Colonic mucosa (tissue), 4 donors: Measurements from ENCODE around the gene H19. TPM values are rescaled to one million over a fixed set of nuclear protein-coding genes. Genes with fewer than 3 reads are reported as not detected.

ENCODE experiments used
- DNase-seq: peaks from one replicate; pipeline ENCODE4 v3.0.0-alpha.2; 2020
- H3K27ac ChIP-seq: fragments of 200-600 bp; one replicate; pipeline ENCODE4 v1.8.0; 2021
- H3K27me3 ChIP-seq: fragments of 200-600 bp; one replicate; pipeline ENCODE4 v1.8.0; 2021
- H3K36me3 ChIP-seq: fragments of 200-600 bp; one replicate; pipeline ENCODE4 v1.8.0; 2021
- H3K4me1 ChIP-seq: fragments of 200-600 bp; one replicate; pipeline ENCODE4 v1.8.0; 2021; ENCODE audit warnings: mild to moderate bottlenecking
- H3K4me3 ChIP-seq: fragments of 200-600 bp; one replicate; pipeline ENCODE4 v1.8.0; 2021
- H3K9ac ChIP-seq, 2 donors: one replicate each; pipeline ENCODE4 v1.7.0; 2013; ENCODE audit warnings: control low read depth in 2 of 2, low read depth in 2 of 2, low read length in 2 of 2
- H3K9me3 ChIP-seq: fragments of 200-600 bp; one replicate; pipeline ENCODE4 v1.8.0; 2021
- intact Hi-C: fragments of 100-400 bp; cut with DNase I; formaldehyde crosslinking; loops from one replicate; pipeline ENCODE4 v1.14.1; 2022
- total RNA-seq, 2 donors: library from RNA; stranded (reverse); fragmentation: NEBNext Ultra II Directional in 1 of 2; extraction: Animal tissue kit (Norgen Biotek cat#: 25700) in 1 of 2; gene quantifications; one replicate each; pipeline ENCODE4 v1.2.1, GENCODE V29; 2021
- TF ChIP-seq, protein P1 (sequence below): fragments of 200-600 bp; IDR thresholded peaks from one replicate; pipeline ENCODE4 v1.8.0; 2022; ENCODE audit warnings: antibody characterized with exemption, mild to moderate bottlenecking
- donor health status: healthy.
- donor health status: DM: no; HTN: no; CAD: no.
- donor health status: DM: no; HTN: no; CAD: no.

Gene H19
- 10 to 100 TPM in 1 of 2 donors, 1 to 10 TPM in 1; 4.7 to 32.9 TPM for total RNA-seq

- intact Hi-C loops, result no loop called here
- Histone ChIP-seq H3K36me3 (no peaks in the 10 kb centered on the region), H3K27me3 (no peaks in the 10 kb centered on the region), H3K9me3 (no peaks in the 10 kb centered on the region), H3K4me1 (no peaks in the 10 kb centered on the region), H3K27ac (no peak within 1 kb of the TSS), H3K9ac (no peak within 1 kb of the TSS), H3K4me3 (no peak within 1 kb of the TSS)
- DNase-seq, result no peak
- TF ChIP-seq, protein P1, sequence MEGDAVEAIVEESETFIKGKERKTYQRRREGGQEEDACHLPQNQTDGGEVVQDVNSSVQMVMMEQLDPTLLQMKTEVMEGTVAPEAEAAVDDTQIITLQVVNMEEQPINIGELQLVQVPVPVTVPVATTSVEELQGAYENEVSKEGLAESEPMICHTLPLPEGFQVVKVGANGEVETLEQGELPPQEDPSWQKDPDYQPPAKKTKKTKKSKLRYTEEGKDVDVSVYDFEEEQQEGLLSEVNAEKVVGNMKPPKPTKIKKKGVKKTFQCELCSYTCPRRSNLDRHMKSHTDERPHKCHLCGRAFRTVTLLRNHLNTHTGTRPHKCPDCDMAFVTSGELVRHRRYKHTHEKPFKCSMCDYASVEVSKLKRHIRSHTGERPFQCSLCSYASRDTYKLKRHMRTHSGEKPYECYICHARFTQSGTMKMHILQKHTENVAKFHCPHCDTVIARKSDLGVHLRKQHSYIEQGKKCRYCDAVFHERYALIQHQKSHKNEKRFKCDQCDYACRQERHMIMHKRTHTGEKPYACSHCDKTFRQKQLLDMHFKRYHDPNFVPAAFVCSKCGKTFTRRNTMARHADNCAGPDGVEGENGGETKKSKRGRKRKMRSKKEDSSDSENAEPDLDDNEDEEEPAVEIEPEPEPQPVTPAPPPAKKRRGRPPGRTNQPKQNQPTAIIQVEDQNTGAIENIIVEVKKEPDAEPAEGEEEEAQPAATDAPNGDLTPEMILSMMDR, result no peak
Observed at GRCh38 chr11:1997755-1998154, at the start of gene H19. TSS of gene H19 (minus strand) at chr11:1997842.

DNA sequence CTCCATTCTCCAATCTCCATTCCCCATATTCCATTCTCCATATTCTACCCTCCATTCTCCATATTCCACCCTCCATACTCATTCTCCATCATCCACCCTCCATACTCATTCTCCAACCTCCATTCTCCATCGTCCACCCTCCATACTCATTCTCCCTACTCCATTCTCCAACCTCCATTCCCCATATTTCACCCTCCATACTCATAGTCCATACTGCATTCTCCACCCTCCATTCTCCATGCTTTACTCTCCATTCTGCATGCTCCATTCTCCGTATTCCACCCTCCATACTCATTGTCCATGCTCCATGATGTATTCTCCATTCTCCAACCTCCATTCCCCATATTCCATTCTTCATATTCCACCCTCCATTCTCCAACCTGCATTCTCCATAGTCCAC is 44.3 kb upstream of the H19 start:
- Histone ChIP-seq H3K4me1 (no peaks in the 10 kb centered on the region), H3K4me3 (no peak overlapping the region), H3K9ac (no peak overlapping the region), H3K36me3 (no peaks in the 10 kb centered on the region), H3K9me3 (no peaks in the 10 kb centered on the region), H3K27ac (no peak overlapping the region), H3K27me3 (no peaks in the 10 kb centered on the region)
- no peak for DNase-seq
- TF ChIP-seq, protein P1, result no peak
- intact Hi-C loops, result no loop called here

- no peak for DNase-seq
- H3K4me1 ChIP-seq, result no peaks in the 10 kb centered on the region
- no peaks in the 10 kb centered on the region for H3K36me3 ChIP-seq
- H3K9ac ChIP-seq, result no peak overlapping the region
- no peak overlapping the region for H3K27ac ChIP-seq
- no peak overlapping the region for H3K4me3 ChIP-seq
- intact Hi-C loops, result no loop called here
- TF ChIP-seq, protein P1, result no peak
- H3K27me3 ChIP-seq, result no peaks in the 10 kb centered on the region
- no peaks in the 10 kb centered on the region for H3K9me3 ChIP-seq
Observed at GRCh38 chr11:2041153-2041552, 43.5 kb upstream of the H19 start.

GRCh38 chr11:2039198-2039759 is 41.6 kb upstream of the H19 start:
- H3K9ac ChIP-seq, result no peak overlapping the region
- no peak for DNase-seq
- H3K9me3 ChIP-seq, result no peaks in the 10 kb centered on the region
- TF ChIP-seq, protein P1, result no peak
- H3K27me3 ChIP-seq, result no peaks in the 10 kb centered on the region
- intact Hi-C loops, result no loop called here
- H3K36me3 ChIP-seq, result no peaks in the 10 kb centered on the region
- no peak overlapping the region for H3K4me3 ChIP-seq
- no peaks in the 10 kb centered on the region for H3K4me1 ChIP-seq
- H3K27ac ChIP-seq, result no peak overlapping the region

- Histone ChIP-seq H3K4me1 (no peaks in the 10 kb centered on the region), H3K27me3 (no peaks in the 10 kb centered on the region), H3K9me3 (no peaks in the 10 kb centered on the region), H3K4me3 (no peak overlapping the region), H3K36me3 (no peaks in the 10 kb centered on the region), H3K27ac (no peak overlapping the region), H3K9ac (no peak overlapping the region)
- intact Hi-C loops, result no loop called here
- TF ChIP-seq, protein P1, result no peak
- DNase-seq, result no peak
Observed at GRCh38 chr11:2036863-2037486, 39.3 kb upstream of the H19 start.
